ENCODE results near the gene RGCC. TPM values are rescaled to one million over a fixed set of nuclear protein-coding genes. Genes with fewer than 3 reads are reported as not detected.

The RGCC gene
- total and polyA plus RNA-seq, 2 donors (not counting 1 experiment from before 2014, with no cell fraction given): 65.9 to 148 TPM

DNA sequence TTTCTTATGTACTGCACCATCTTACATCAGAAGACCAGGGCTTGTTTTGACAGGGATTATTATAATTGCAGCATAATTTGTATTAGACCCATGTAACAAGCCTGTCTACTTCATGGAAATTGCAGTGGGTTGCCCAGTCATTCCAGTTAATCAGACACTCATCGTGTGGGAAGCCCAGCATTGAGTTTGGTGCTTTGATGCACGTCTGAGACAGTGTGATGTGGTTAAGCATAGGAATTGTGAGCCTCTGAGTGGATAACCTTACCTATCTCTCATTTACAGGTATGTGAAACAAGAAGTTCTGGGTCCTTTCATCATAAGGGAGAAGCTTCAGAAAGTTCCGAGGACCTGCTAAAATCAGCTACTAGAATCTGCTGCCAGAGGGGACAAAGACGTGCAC, 12.8 kb downstream of the RGCC start:
- Histone ChIP-seq H3K27ac (ENCODE audit: insufficient read depth, low read length) (no peak overlapping the region), H3K79me2 (ENCODE audit: control insufficient read depth, insufficient read depth, low read length) (no peaks in the 10 kb centered on the region), H3K9ac (ENCODE audit: insufficient read depth, low read length) (no peak overlapping the region), H3K36me3 (ENCODE audit: control insufficient read depth, insufficient read depth, low read length) (peaks cover 8% of the 10 kb centered on the region), H3K27me3 (ENCODE audit: control insufficient read depth, insufficient read depth, low read length) (no peaks in the 10 kb centered on the region), H4K20me1 (ENCODE audit: control insufficient read depth, extremely low read depth, insufficient read depth, low read length) (no peaks in the 10 kb centered on the region), H3K4me3 (replicated peaks in 1 of 4; ENCODE audit: control extremely low read depth in 1 of 4, insufficient read depth in 1 of 4, low read depth in 3 of 4, low read length in 4 of 4) (no peak overlapping the region), H3K9me3 (ENCODE audit: control insufficient read depth, insufficient read depth, low read depth, low read length) (no peaks in the 10 kb centered on the region), H3K4me2 (ENCODE audit: extremely low read depth, insufficient read depth, low read length) (no peak overlapping the region), H3K4me1 (ENCODE audit: control insufficient read depth, extremely low read depth, insufficient read depth, low read length) (peaks cover 7% of the 10 kb centered on the region), H2AFZ (ENCODE audit: low read length) (no peak overlapping the region)
- no peak for DNase-seq (ENCODE audit: low read depth in 2 of 2)
- TF ChIP-seq EZH2 (IDR thresholded peaks at IDR 0.05; ENCODE audit: low read length, missing control alignments): no peak
- TF ChIP-seq, protein P1, sequence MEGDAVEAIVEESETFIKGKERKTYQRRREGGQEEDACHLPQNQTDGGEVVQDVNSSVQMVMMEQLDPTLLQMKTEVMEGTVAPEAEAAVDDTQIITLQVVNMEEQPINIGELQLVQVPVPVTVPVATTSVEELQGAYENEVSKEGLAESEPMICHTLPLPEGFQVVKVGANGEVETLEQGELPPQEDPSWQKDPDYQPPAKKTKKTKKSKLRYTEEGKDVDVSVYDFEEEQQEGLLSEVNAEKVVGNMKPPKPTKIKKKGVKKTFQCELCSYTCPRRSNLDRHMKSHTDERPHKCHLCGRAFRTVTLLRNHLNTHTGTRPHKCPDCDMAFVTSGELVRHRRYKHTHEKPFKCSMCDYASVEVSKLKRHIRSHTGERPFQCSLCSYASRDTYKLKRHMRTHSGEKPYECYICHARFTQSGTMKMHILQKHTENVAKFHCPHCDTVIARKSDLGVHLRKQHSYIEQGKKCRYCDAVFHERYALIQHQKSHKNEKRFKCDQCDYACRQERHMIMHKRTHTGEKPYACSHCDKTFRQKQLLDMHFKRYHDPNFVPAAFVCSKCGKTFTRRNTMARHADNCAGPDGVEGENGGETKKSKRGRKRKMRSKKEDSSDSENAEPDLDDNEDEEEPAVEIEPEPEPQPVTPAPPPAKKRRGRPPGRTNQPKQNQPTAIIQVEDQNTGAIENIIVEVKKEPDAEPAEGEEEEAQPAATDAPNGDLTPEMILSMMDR (conservative IDR thresholded peaks at IDR 0.05 in 1 of 2, IDR thresholded peaks at IDR 0.05 in 1 of 2; ENCODE audit: low read depth in 1 of 2, low read length in 2 of 2): no peak

DNA sequence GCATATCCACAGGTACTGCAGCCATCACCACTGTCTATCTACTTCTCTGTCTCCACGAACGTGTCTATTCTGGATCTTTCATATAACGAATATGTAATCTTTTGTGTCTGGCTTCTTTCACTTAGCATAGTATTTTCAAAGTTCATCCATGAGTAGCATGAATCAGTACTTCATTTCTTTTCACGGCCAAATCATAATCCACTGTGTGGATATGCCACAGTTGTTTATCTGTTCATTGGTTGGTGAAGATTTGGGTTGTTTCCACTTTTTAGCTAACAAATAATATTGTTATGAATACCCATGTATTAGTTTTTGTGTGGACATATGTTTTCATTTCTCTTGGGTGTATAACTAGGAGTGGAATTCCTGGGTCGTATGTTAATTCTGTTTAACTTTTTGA, 14.4 kb downstream of the RGCC start:
- H4K20me1 ChIP-seq (ENCODE audit: control insufficient read depth, extremely low read depth, insufficient read depth, low read length): no peaks in the 10 kb centered on the region
- H3K9ac ChIP-seq (ENCODE audit: insufficient read depth, low read length): no peak overlapping the region
- no peak for DNase-seq (ENCODE audit: low read depth in 2 of 2)
- H3K4me2 ChIP-seq (ENCODE audit: extremely low read depth, insufficient read depth, low read length): no peak overlapping the region
- TF ChIP-seq EZH2 (IDR thresholded peaks at IDR 0.05; ENCODE audit: low read length, missing control alignments): no peak
- TF ChIP-seq, protein P1 (conservative IDR thresholded peaks at IDR 0.05 in 1 of 2, IDR thresholded peaks at IDR 0.05 in 1 of 2; ENCODE audit: low read depth in 1 of 2, low read length in 2 of 2): no peak
- H3K9me3 ChIP-seq (ENCODE audit: control insufficient read depth, insufficient read depth, low read depth, low read length): no peaks in the 10 kb centered on the region
- no peaks in the 10 kb centered on the region for H3K27me3 ChIP-seq (ENCODE audit: control insufficient read depth, insufficient read depth, low read length)
- no peaks in the 10 kb centered on the region for H3K4me1 ChIP-seq (ENCODE audit: control insufficient read depth, extremely low read depth, insufficient read depth, low read length)
- H3K79me2 ChIP-seq (ENCODE audit: control insufficient read depth, insufficient read depth, low read length): no peaks in the 10 kb centered on the region
- no peak overlapping the region for H3K27ac ChIP-seq (ENCODE audit: insufficient read depth, low read length)
- H2AFZ ChIP-seq (ENCODE audit: low read length): no peak overlapping the region
- peaks cover 5% of the 10 kb centered on the region for H3K36me3 ChIP-seq (ENCODE audit: control insufficient read depth, insufficient read depth, low read length)
- no peak overlapping the region for H3K4me3 ChIP-seq (replicated peaks in 1 of 4; ENCODE audit: control extremely low read depth in 1 of 4, insufficient read depth in 1 of 4, low read depth in 3 of 4, low read length in 4 of 4)

DNA sequence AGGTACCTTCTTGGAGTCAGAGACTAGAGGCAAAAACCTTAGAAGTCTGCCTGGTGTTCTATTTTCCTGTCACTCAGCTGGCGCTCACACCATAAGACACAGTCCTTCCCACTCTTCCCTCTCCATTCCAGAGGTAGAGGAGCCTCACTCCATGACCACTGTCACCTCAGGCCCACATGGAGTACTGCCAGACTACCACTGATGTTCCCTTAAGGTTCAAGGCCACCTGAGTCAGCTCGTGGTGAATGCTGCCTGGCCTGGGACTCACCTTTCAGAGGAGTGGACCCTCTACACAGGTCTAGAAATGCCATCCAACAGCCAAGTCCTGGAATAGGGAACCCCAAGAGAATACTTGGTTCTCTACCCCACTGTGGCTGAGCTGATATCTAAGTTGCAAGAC, 29.9 kb downstream of the RGCC start:
- H3K27ac ChIP-seq (ENCODE audit: insufficient read depth, low read length): no peak overlapping the region
- H3K9me3 ChIP-seq (ENCODE audit: control insufficient read depth, insufficient read depth, low read depth, low read length): no peaks in the 10 kb centered on the region
- no peaks in the 10 kb centered on the region for H3K79me2 ChIP-seq (ENCODE audit: control insufficient read depth, insufficient read depth, low read length)
- H4K20me1 ChIP-seq (ENCODE audit: control insufficient read depth, extremely low read depth, insufficient read depth, low read length): no peaks in the 10 kb centered on the region
- H3K27me3 ChIP-seq (ENCODE audit: control insufficient read depth, insufficient read depth, low read length): no peaks in the 10 kb centered on the region
- H3K4me1 ChIP-seq (ENCODE audit: control insufficient read depth, extremely low read depth, insufficient read depth, low read length): no peaks in the 10 kb centered on the region
- no peak overlapping the region for H3K4me3 ChIP-seq (replicated peaks in 1 of 4; ENCODE audit: control extremely low read depth in 1 of 4, insufficient read depth in 1 of 4, low read depth in 3 of 4, low read length in 4 of 4)
- TF ChIP-seq EZH2 (IDR thresholded peaks at IDR 0.05; ENCODE audit: low read length, missing control alignments): no peak
- TF ChIP-seq, protein P1 (conservative IDR thresholded peaks at IDR 0.05 in 1 of 2, IDR thresholded peaks at IDR 0.05 in 1 of 2; ENCODE audit: low read depth in 1 of 2, low read length in 2 of 2): no peak
- H3K36me3 ChIP-seq (ENCODE audit: control insufficient read depth, insufficient read depth, low read length): no peaks in the 10 kb centered on the region
- no peak overlapping the region for H2AFZ ChIP-seq (ENCODE audit: low read length)
- no peak overlapping the region for H3K9ac ChIP-seq (ENCODE audit: insufficient read depth, low read length)
- no peak overlapping the region for H3K4me2 ChIP-seq (ENCODE audit: extremely low read depth, insufficient read depth, low read length)
- DNase-seq (ENCODE audit: low read depth in 2 of 2): no peak

All from fibroblast of lung (primary cell).